Epithelial cell of esophagus (primary cell): ENCODE data around the gene KAZN.
A peak's percentile ranks its signal among the peaks of the same experiment; 100 is the strongest.
"Not testable (repeated sequence)": the region's sequence is repeated elsewhere in the genome, so short reads cannot be mapped to it uniquely, and the experiment has no call there.

Experiments used
- DNase-seq: peaks from one replicate; pipeline ENCODE4 v3.0.0; 2010; ENCODE audit warnings: low read depth
- H3K4me3 ChIP-seq: 2 replicates; pipeline ENCODE4 v1.5.1; 2011; ENCODE audit warnings: mild to moderate bottlenecking, low read length, control low read depth
- CTCF ChIP-seq: IDR thresholded peaks from 2 replicates; pipeline ENCODE4 v1.5.1; 2011; ENCODE audit warnings: low read depth, mild to moderate bottlenecking, low read length, control low read depth, inconsistent platforms; ENCODE audit not compliant: insufficient read depth; ENCODE audit errors: missing control alignments

Gene KAZN

GRCh38 chr1:15132965-15133364 lies 534.5 kb downstream of the KAZN start:
- no peak overlapping the region for H3K4me3 ChIP-seq
- no peak for DNase-seq
- TF ChIP-seq CTCF: no peak

DNA sequence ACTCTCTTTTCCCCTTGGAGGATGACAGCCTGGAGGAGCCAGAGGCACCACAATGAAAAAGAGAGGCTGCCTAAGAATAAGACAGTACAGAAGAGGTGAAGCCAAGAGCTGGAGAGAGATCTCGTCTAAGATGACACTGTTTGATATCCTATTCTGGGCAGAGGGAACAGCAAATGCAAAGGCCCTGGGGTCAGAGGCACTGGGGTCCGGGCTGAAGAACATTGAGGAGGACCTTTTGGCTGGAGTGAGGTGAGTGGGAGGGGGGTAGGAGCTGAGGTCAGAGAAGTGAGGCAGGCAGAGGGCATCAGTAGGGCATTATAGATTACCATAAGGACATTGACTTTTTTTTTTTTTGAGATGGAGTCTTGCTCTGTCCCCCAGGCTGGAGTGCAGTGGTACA lies 535.8 kb downstream of the KAZN start:
- TF ChIP-seq CTCF: no peak

GRCh38 chr1:15135604-15136003 lies 537.1 kb downstream of the KAZN start:
- not testable (repeated sequence) for DNase-seq, H3K4me3 ChIP-seq

More for the DNA sequence above, 535.8 kb downstream of the KAZN start:
- H3K4me3 ChIP-seq: no peak overlapping the region
- no peak for DNase-seq

DNA sequence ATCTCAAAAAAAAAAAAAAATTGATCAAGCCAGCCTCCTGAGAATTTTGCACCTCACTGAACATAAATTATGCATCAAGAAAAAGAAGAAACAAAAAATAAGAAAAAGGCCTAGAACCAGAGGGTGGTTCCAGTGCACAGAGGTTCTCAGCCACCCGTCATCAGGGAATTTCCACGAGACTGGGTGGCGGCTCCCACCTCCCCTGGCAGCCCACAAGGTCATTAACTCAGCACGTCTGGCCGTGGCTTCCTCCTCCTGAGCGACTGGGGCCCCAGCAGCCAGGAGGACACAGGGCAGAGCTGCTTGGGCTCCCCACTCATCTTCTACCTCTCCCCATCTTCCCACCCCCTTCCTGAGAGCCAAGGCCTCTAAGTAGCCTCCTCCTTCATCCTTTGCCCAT lies 539.3 kb downstream of the KAZN start:
- no peak for DNase-seq
- no peak for TF ChIP-seq CTCF
- no peak overlapping the region for H3K4me3 ChIP-seq

GRCh38 chr1:15139654-15140350 lies 541.3 kb downstream of the KAZN start:
- DNase-seq: peak; percentile 73
- TF ChIP-seq CTCF: no peak

GRCh38 chr1:15141935-15142539 lies 543.6 kb downstream of the KAZN start:
- no peak overlapping the region for H3K4me3 ChIP-seq
- peak; percentile 58 for DNase-seq
- TF ChIP-seq CTCF: no peak

More at GRCh38 chr1:15139654-15140350, 541.3 kb downstream of the KAZN start:
- H3K4me3 ChIP-seq: no peak overlapping the region

GRCh38 chr1:15145327-15145726 lies 546.8 kb downstream of the KAZN start:
- no peak for TF ChIP-seq CTCF
- DNase-seq: no peak
- H3K4me3 ChIP-seq: no peak overlapping the region
